ENCODE results near the gene MPV17. TPM values are rescaled to one million over a fixed set of nuclear protein-coding genes. Genes with fewer than 3 reads are reported as not detected.

Gene MPV17
- total RNA-seq = 71.3 and 76.5 TPM in 2 replicates

- DNase-seq (ENCODE audit: low read depth) = peak; percentile 49
- no peak for TF ChIP-seq CTCF (conservative IDR thresholded peaks at IDR 0.05; ENCODE audit: low read depth, low read length)
- H3K4me3 ChIP-seq (ENCODE audit: low read depth, low read length) = peak within 1 kb of the TSS; percentile 80
Measured at GRCh38 chr2:27322766-27323595, at the start of gene MPV17. Gene MPV17, minus strand, starts transcription at chr2:27323097. Its CDS starts 580 bp downstream, at chr2:27322517.

GRCh38 chr2:27370816-27371620, 48.1 kb upstream of the MPV17 start:
- peak overlapping the region; percentile 86 for H3K4me3 ChIP-seq (ENCODE audit: low read depth, low read length)
- TF ChIP-seq CTCF (conservative IDR thresholded peaks at IDR 0.05; ENCODE audit: low read depth, low read length) = no peak
- DNase-seq (ENCODE audit: low read depth) = no peak

- TF ChIP-seq CTCF (conservative IDR thresholded peaks at IDR 0.05; ENCODE audit: low read depth, low read length) = peak; percentile 71
- DNase-seq (ENCODE audit: low read depth) = peak; percentile 89
- peak within 1 kb of the TSS; percentile 86 for H3K4me3 ChIP-seq (ENCODE audit: low read depth, low read length)
Measured at GRCh38 chr2:27370026-27370815, 47.3 kb upstream of the MPV17 start, which contains the start of the genes EIF2B4 and SNX17. Gene EIF2B4, minus strand, starts transcription at chr2:27370338. Its CDS starts 24 bp downstream, at chr2:27370314. Gene SNX17, plus strand, starts transcription at chr2:27370616. Its CDS starts 128 bp downstream, at chr2:27370744.

GRCh38 chr2:27369471-27370025, 46.7 kb upstream of the MPV17 start:
- peak overlapping the region; percentile 86 for H3K4me3 ChIP-seq (ENCODE audit: low read depth, low read length)
- no peak for TF ChIP-seq CTCF (conservative IDR thresholded peaks at IDR 0.05; ENCODE audit: low read depth, low read length)
- no peak for DNase-seq (ENCODE audit: low read depth)

- no peak overlapping the region for H3K4me3 ChIP-seq (ENCODE audit: low read depth, low read length)
- no peak for DNase-seq (ENCODE audit: low read depth)
- TF ChIP-seq CTCF (conservative IDR thresholded peaks at IDR 0.05; ENCODE audit: low read depth, low read length) = no peak
Measured at GRCh38 chr2:27363933-27364332, 41.0 kb upstream of the MPV17 start.

Data from epithelial cell of proximal tubule (primary cell).